Measurements from ENCODE around the gene IGFN1. TPM values are rescaled to one million over a fixed set of nuclear protein-coding genes. Genes with fewer than 3 reads are reported as not detected.

Gene IGFN1
- total and polyA plus RNA-seq, 9 of the 15 experiments (the other 6 are each of a cell fraction or from before 2014, with no cell fraction given) = 0.04 TPM; not detected in 8

DNA sequence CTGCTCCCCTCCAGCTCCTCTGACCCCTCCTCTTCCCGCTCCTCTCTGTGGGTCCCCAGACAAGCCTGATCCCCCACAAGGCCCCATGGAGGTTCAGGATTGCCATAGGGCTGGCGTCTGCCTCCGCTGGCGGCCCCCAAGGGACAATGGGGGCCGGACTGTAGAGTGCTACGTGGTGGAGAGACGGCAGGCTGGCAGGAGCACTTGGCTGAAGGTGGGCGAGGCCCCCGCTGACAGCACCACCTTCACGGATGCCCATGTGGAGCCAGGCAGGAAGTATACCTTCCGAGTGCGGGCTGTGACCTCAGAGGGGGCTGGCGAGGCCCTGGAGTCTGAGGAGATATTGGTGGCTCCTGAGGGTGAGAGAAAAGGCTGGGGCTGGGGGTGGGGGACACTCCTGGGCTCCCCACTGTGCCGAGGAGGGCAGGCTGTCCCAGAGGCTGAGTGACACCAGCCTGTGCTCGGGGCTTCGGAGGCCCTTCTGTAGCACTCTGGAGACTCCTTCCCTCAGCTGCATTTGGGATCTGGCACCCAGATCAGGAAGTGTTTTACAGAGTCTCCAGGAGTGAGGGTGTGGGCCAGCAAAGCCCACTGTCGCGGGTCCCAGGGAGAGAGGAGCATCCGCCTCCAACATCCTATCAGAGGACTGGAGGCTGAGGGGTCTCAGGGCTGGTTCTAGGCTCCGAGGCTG lies 25.9 kb downstream of the IGFN1 start:
- ATAC-seq (no peak), DNase-seq (ENCODE audit: extremely low read depth in 1 of 4, low spot score in 3 of 4) (peak in 1 of 4 experiments; percentile 37), FAIRE-seq (no peak)
- Histone ChIP-seq H3K9me3 (replicated peaks; ENCODE audit: control insufficient read depth, insufficient read depth, low read depth, low read length) (no peaks in the 10 kb centered on the region), H2AFZ (ENCODE audit: low read depth, low read length) (no peak overlapping the region), H3K79me2 (ENCODE audit: control insufficient read depth, insufficient read depth, low read length) (no peaks in the 10 kb centered on the region), H3K4me3 (no peak overlapping the region), H3K27ac (ENCODE audit: extremely low read depth, low read depth, low read length) (no peak overlapping the region), H3K27me3 (ENCODE audit: control insufficient read depth in 2 of 2, insufficient read depth in 2 of 2, low read length in 2 of 2) (peaks cover 21 to 64% of the 10 kb centered on the region in 2 experiments), H4K20me1 (replicated peaks; ENCODE audit: control insufficient read depth, insufficient read depth, low read length) (peaks cover 13% of the 10 kb centered on the region; the same call in 1 of the 2 replicates), H3K9me1 (ENCODE audit: control insufficient read depth, insufficient read depth, low read length) (no peaks in the 10 kb centered on the region), H3K4me1 (replicated peaks in 1 of 2; ENCODE audit: control insufficient read depth in 2 of 2, insufficient read depth in 2 of 2, low read length in 2 of 2) (peaks cover 0 to 10% of the 10 kb centered on the region in 2 experiments; a peak in 1 of 5 replicates), H3K4me2 (ENCODE audit: insufficient read depth, low read length) (no peak overlapping the region), H3K9ac (ENCODE audit: insufficient read depth in 1 of 2, low read depth in 2 of 2, low read length in 2 of 2) (peak overlapping the region in 1 of 2 experiments; percentile 74; a peak in 2 of 4 replicates), H3K36me3 (ENCODE audit: control insufficient read depth, insufficient read depth, low read length) (no peaks in the 10 kb centered on the region)
- in situ Hi-C loops (cut with MboI) = loop anchor here (5.0 kb wide), 1 partner anchor 69 kb away; no protein-coding TSS in a partner anchor
- BruUV-seq (replicated peaks) = no TSS peak
- WGBS (ENCODE audit: insufficient coverage, low coverage, missing lambda C conversion rate) = 2% methylated on average over 16 of the region's 20 CpGs
- ChIA-PET CTCF (ENCODE audit: low intra/inter-chr PET ratio) (no interaction called here), POLR2A (no interaction called here)
- intact Hi-C loops (cut with micrococcal nuclease) = no loop called here
- TF ChIP-seq BCOR (IDR thresholded peaks at IDR 0.05) (no peak), DPF2 (IDR thresholded peaks at IDR 0.05) (no peak), ZNF143 (CRISPR knock-in tag; IDR thresholded peaks at IDR 0.05) (no peak), TCF7 (IDR thresholded peaks at IDR 0.05; ENCODE audit: borderline replicate concordance) (no peak), BHLHE40 (IDR thresholded peaks at IDR 0.05; ENCODE audit: low read length) (no peak), SMAD1 (IDR thresholded peaks at IDR 0.05; ENCODE audit: low read depth, low read length, partially characterized antibody) (no peak), CEBPB (tag; IDR thresholded peaks at IDR 0.05) (no peak)
- TF ChIP-seq, protein P1, sequence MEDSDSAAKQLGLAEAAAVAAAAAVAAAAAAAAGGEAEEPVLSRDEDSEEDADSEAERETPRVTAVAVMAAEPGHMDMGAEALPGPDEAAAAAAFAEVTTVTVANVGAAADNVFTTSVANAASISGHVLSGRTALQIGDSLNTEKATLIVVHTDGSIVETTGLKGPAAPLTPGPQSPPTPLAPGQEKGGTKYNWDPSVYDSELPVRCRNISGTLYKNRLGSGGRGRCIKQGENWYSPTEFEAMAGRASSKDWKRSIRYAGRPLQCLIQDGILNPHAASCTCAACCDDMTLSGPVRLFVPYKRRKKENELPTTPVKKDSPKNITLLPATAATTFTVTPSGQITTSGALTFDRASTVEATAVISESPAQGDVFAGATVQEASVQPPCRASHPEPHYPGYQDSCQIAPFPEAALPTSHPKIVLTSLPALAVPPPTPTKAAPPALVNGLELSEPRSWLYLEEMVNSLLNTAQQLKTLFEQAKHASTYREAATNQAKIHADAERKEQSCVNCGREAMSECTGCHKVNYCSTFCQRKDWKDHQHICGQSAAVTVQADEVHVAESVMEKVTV (CRISPR knock-in tag; IDR thresholded peaks at IDR 0.05) = no peak

All from K562 (cell line).